GM23248 (cell line): ENCODE data around the gene CTBP2. TPM values are rescaled to one million over a fixed set of nuclear protein-coding genes. Genes with fewer than 3 reads are reported as not detected.

Experiments
- DNase-seq: peaks from one replicate; pipeline ENCODE4 v3.0.0-alpha.2; 2015
- H2AFZ ChIP-seq: fragments of 200-600 bp; sonication (generic); 2 replicates; pipeline ENCODE4 v1.6.1; 2016; ENCODE audit warnings: antibody characterized with exemption
- H3F3A ChIP-seq: fragments of 200-600 bp; sonication (generic); 2 replicates; pipeline ENCODE4 v1.6.1; 2016; ENCODE audit warnings: mild to moderate bottlenecking, antibody characterized with exemption, mixed run types; ENCODE audit not compliant: insufficient read depth
- H3K27ac ChIP-seq: fragments of 200-600 bp; sonication (generic); 2 replicates; pipeline ENCODE4 v1.5.1; 2016; ENCODE audit warnings: mild to moderate bottlenecking
- H3K27me3 ChIP-seq: fragments of 200-600 bp; sonication (generic); replicated peaks from 2 replicates; pipeline ENCODE4 v1.6.1; 2016; ENCODE audit warnings: mild to moderate bottlenecking; ENCODE audit not compliant: insufficient read depth
- H3K36me3 ChIP-seq: fragments of 200-600 bp; sonication (generic); 2 replicates; pipeline ENCODE4 v1.6.1; 2016; ENCODE audit warnings: low read depth, mild to moderate bottlenecking
- H3K4me1 ChIP-seq: fragments of 200-600 bp; sonication (generic); 2 replicates; pipeline ENCODE4 v1.6.1; 2016; ENCODE audit warnings: mild to moderate bottlenecking; ENCODE audit not compliant: insufficient read depth
- H3K4me2 ChIP-seq: fragments of 200-600 bp; sonication (generic); one replicate; pipeline ENCODE4 v1.6.1; 2016; ENCODE audit warnings: mild to moderate bottlenecking; ENCODE audit not compliant: unreplicated experiment
- H3K4me3 ChIP-seq: fragments of 200-600 bp; sonication (generic); 2 replicates; pipeline ENCODE4 v1.5.1; 2016; ENCODE audit warnings: mild to moderate bottlenecking
- H3K79me2 ChIP-seq: fragments of 200-600 bp; sonication (generic); 2 replicates; pipeline ENCODE4 v1.6.1; 2016; ENCODE audit warnings: mild to moderate bottlenecking; ENCODE audit not compliant: insufficient read depth
- H3K9ac ChIP-seq: fragments of 200-600 bp; sonication (generic); 2 replicates; pipeline ENCODE4 v1.6.1; 2016; ENCODE audit warnings: mild to moderate bottlenecking
- H3K9me2 ChIP-seq: fragments of 200-600 bp; sonication (generic); 2 replicates; pipeline ENCODE4 v1.6.1; 2016; ENCODE audit warnings: mixed run types, mild to moderate bottlenecking, moderate library complexity; ENCODE audit not compliant: insufficient read depth
- H3K9me3 ChIP-seq: fragments of 200-600 bp; sonication (generic); one replicate; pipeline ENCODE4 v1.6.1; 2017; ENCODE audit warnings: low read depth
- H4K20me1 ChIP-seq: fragments of 200-600 bp; sonication (generic); 2 replicates; pipeline ENCODE4 v1.6.0; 2016; ENCODE audit not compliant: insufficient read depth
- EZH2 ChIP-seq: fragments of 200-600 bp; sonication (generic); IDR thresholded peaks from 2 replicates; pipeline ENCODE4 v1.6.1; 2018; ENCODE audit warnings: antibody characterized with exemption, mild to moderate bottlenecking; ENCODE audit not compliant: insufficient read depth, poor library complexity, severe bottlenecking
- EZH2phosphoT487 ChIP-seq: fragments of 200-600 bp; sonication (generic); IDR thresholded peaks from 2 replicates; pipeline ENCODE4 v1.6.1; 2018; ENCODE audit warnings: antibody characterized with exemption, moderate library complexity, mild to moderate bottlenecking, low read depth; ENCODE audit not compliant: insufficient read depth
- WGBS, 2 experiments: methylation state at CpG; one replicate each; pipeline ENCODE4 v1.1.6; 2015 to 2017; ENCODE audit warnings: low lambda C conversion rate in 2 of 2, low coverage in 1 of 2; ENCODE audit errors: missing lambda C conversion rate in 2 of 2; 5-methylcytosine and 5-hydroxymethylcytosine counted together
- in situ Hi-C: fragments of 300-500 bp; cut with MboI; formaldehyde crosslinking; loops from 2 replicates; pipeline ENCODE4 v1.15.0; 2020
- polyA plus RNA-seq: library from polyadenylated mRNA; unstranded; fragments of >200 nt; fragmentation: Nextera tagmentation; extraction: Ambion mirVana; gene quantifications from 2 replicates; pipeline ENCODE4 v1.2.1, GENCODE V29; 2016
- total RNA-seq: library from RNA; depleted of rRNA; stranded (reverse); fragments of >200 nt; shearing (Covaris generic); gene quantifications from 2 replicates; pipeline ENCODE4 v1.2.3, GENCODE V29; 2014

Gene CTBP2
- total and polyA plus RNA-seq, 2 experiments from 2014 or later = 52.0 to 65.5 TPM

GRCh38 chr10:125025341-125025740 is 135.0 kb downstream of the CTBP2 start:
- no peak overlapping the region for H3K27ac ChIP-seq
- no peak overlapping the region for H2AFZ ChIP-seq
- no peak overlapping the region for H3K9ac ChIP-seq
- H3K9me3 ChIP-seq = no peaks in the 10 kb centered on the region
- in situ Hi-C loops = loop anchor here (25.0 kb wide), 1 partner anchor 687 kb away; the partner anchor contains the start of gene EDRF1
- H3K9me2 ChIP-seq = no peaks in the 10 kb centered on the region
- no peak overlapping the region for H3K4me3 ChIP-seq
- H3K36me3 ChIP-seq = no peaks in the 10 kb centered on the region
- TF ChIP-seq EZH2 (no peak), EZH2phosphoT487 (no peak)
- WGBS, 2 experiments = 70 to 71% methylated on average over 12 of the region's 12 CpGs
- peaks cover 89% of the 10 kb centered on the region for H3K79me2 ChIP-seq
- H3F3A ChIP-seq = peaks cover 15% of the 10 kb centered on the region
- peaks cover 12% of the 10 kb centered on the region; the same call in 1 of the 2 replicates for H4K20me1 ChIP-seq
- no peaks in the 10 kb centered on the region for H3K27me3 ChIP-seq
- peaks cover 17% of the 10 kb centered on the region for H3K4me1 ChIP-seq
- no peak for DNase-seq
- H3K4me2 ChIP-seq = no peak overlapping the region

GRCh38 chr10:125024497-125025234 is 135.7 kb downstream of the CTBP2 start:
- H3K36me3 ChIP-seq = no peaks in the 10 kb centered on the region
- H3K27ac ChIP-seq = no peak overlapping the region
- no peak overlapping the region for H2AFZ ChIP-seq
- H3K9me3 ChIP-seq = no peaks in the 10 kb centered on the region
- no peak overlapping the region for H3K4me3 ChIP-seq
- WGBS, 2 experiments = 74 to 75% methylated on average over 16 of the region's 16 CpGs
- H3K9ac ChIP-seq = no peak overlapping the region
- peaks cover 17% of the 10 kb centered on the region for H3K4me1 ChIP-seq
- peaks cover 15% of the 10 kb centered on the region; the same call in 1 of the 2 replicates for H4K20me1 ChIP-seq
- H3F3A ChIP-seq = peaks cover 15% of the 10 kb centered on the region
- H3K27me3 ChIP-seq = no peaks in the 10 kb centered on the region
- peaks cover 89% of the 10 kb centered on the region for H3K79me2 ChIP-seq
- TF ChIP-seq EZH2phosphoT487 = no peak
- no peak for TF ChIP-seq EZH2
- H3K9me2 ChIP-seq = no peaks in the 10 kb centered on the region
- H3K4me2 ChIP-seq = no peak overlapping the region
- no peak for DNase-seq
- in situ Hi-C loops = loop anchor here (25.0 kb wide), 1 partner anchor 688 kb away; the partner anchor contains the start of gene EDRF1

GRCh38 chr10:125023862-125024496 is 136.4 kb downstream of the CTBP2 start:
- DNase-seq = peak; percentile 43
- Histone ChIP-seq H3K4me1 (peaks cover 15% of the 10 kb centered on the region), H2AFZ (no peak overlapping the region), H3K9me2 (no peaks in the 10 kb centered on the region), H3F3A (peaks cover 14% of the 10 kb centered on the region), H3K9me3 (no peaks in the 10 kb centered on the region), H4K20me1 (peaks cover 17% of the 10 kb centered on the region; the same call in 1 of the 2 replicates), H3K27me3 (no peaks in the 10 kb centered on the region), H3K36me3 (no peaks in the 10 kb centered on the region), H3K9ac (no peak overlapping the region), H3K4me3 (no peak overlapping the region), H3K4me2 (no peak overlapping the region), H3K79me2 (peaks cover 89% of the 10 kb centered on the region), H3K27ac (no peak overlapping the region)
- TF ChIP-seq EZH2 (no peak), EZH2phosphoT487 (no peak)
- in situ Hi-C loops = no loop called here
- 46 to 53% methylated on average over 26 of the region's 26 CpGs for WGBS, 2 experiments

- TF ChIP-seq EZH2 (no peak), EZH2phosphoT487 (no peak)
- Histone ChIP-seq H3K27me3 (no peaks in the 10 kb centered on the region), H3K79me2 (peaks cover 91% of the 10 kb centered on the region), H4K20me1 (peaks cover 13% of the 10 kb centered on the region; the same call in 1 of the 2 replicates), H3K9ac (no peak overlapping the region), H3K4me3 (no peak overlapping the region), H2AFZ (no peak overlapping the region), H3K9me2 (no peaks in the 10 kb centered on the region), H3K36me3 (no peaks in the 10 kb centered on the region), H3K9me3 (no peaks in the 10 kb centered on the region), H3K4me1 (peaks cover 8% of the 10 kb centered on the region), H3K27ac (no peak overlapping the region), H3K4me2 (no peak overlapping the region), H3F3A (peaks cover 6% of the 10 kb centered on the region; the same call in 1 of the 2 replicates)
- in situ Hi-C loops = no loop called here
- no peak for DNase-seq
- 75 to 80% methylated on average over 21 of the region's 21 CpGs for WGBS, 2 experiments
Observed at GRCh38 chr10:125023255-125023654, 137.1 kb downstream of the CTBP2 start.
